ENCODE results near the gene PRKCA. TPM values are rescaled to one million over a fixed set of nuclear protein-coding genes. Genes with fewer than 3 reads are reported as not detected.
A peak's percentile ranks its signal among the peaks of the same experiment; 100 is the strongest.

Gene PRKCA
- total and polyA plus RNA-seq, 10 of the 15 experiments (the other 5 are each of a cell fraction or from before 2014, with no cell fraction given) = 0.11 to 14.6 (median 0.72) TPM

GRCh38 chr17:66715076-66715675 lies 412.8 kb downstream of the PRKCA start:
- no peak for ATAC-seq
- CTCF ChIA-PET = interaction anchor here (0.6 to 5.8 kb wide), 35 partner anchors 10 to 933 kb away, joined by 3 to 56 read pairs (median 4); no protein-coding TSS in a partner anchor
- Histone ChIP-seq H3K27ac (ENCODE audit: control insufficient read depth, insufficient read depth) (no peak overlapping the region), H3K9ac (ENCODE audit: control insufficient read depth, insufficient read depth, low read length) (no peak overlapping the region), H3K27me3 (replicated peaks in 1 of 2; ENCODE audit: control insufficient read depth in 2 of 2, insufficient read depth in 2 of 2, low read length in 1 of 2) (no peaks in the 10 kb centered on the region), H3K4me3 (no peak overlapping the region), H3K79me2 (ENCODE audit: control insufficient read depth, insufficient read depth, low read length) (no peaks in the 10 kb centered on the region), H2AFZ (ENCODE audit: control insufficient read depth, low read depth, low read length) (no peak overlapping the region), H3K4me2 (ENCODE audit: control insufficient read depth, insufficient read depth) (no peak overlapping the region), H4K20me1 (ENCODE audit: control insufficient read depth, insufficient read depth) (no peaks in the 10 kb centered on the region), H3K4me1 (ENCODE audit: control insufficient read depth, insufficient read depth, low read length) (peaks cover 26% of the 10 kb centered on the region), H3K36me3 (ENCODE audit: control insufficient read depth in 2 of 2, insufficient read depth in 2 of 2, low read length in 1 of 2) (no peaks in the 10 kb centered on the region), H3K9me3 (replicated peaks; ENCODE audit: control insufficient read depth, insufficient read depth, low read length) (no peaks in the 10 kb centered on the region)
- no peak for FAIRE-seq
- in situ Hi-C loops (cut with MboI) (loop anchor here (5.0 to 25.0 kb wide), 4 partner anchors 192 to 922 kb away; no protein-coding TSS in a partner anchor), intact Hi-C loops (cut with micrococcal nuclease; ENCODE audit: unreplicated experiment) (loop anchor here (2.0 to 10.0 kb wide), 5 partner anchors 368 to 860 kb away; partner anchors contain the start of gene PITPNC1)
- SMC1A ChIA-PET (ENCODE audit: uncharacterized antibody, unreplicated experiment) = interaction anchor here (0.6 to 4.5 kb wide), 30 partner anchors 11 to 1002 kb away, joined by 3 to 53 read pairs (median 4); no protein-coding TSS in a partner anchor
- no TSS peak for BruUV-seq (replicated peaks)
- no peak for DNase-seq (ENCODE audit: low read depth, low spot score)
- RAD21 ChIA-PET (ENCODE audit: unreplicated experiment) = interaction anchor here (0.7 to 3.8 kb wide), 15 partner anchors 10 to 459 kb away, joined by 3 to 69 read pairs (median 3); no protein-coding TSS in a partner anchor
- 36% methylated on average over 11 of the region's 11 CpGs for WGBS (ENCODE audit: insufficient coverage, insufficient replicate concordance, low lambda C conversion rate, missing lambda C conversion rate)
- POLR2A ChIA-PET = interaction anchor here (0.8 to 3.2 kb wide), 3 partner anchors 10 to 35 kb away, joined by 4 to 23 read pairs (median 5); no protein-coding TSS in a partner anchor
- TF ChIP-seq RB1 (IDR thresholded peaks at IDR 0.05; ENCODE audit: borderline replicate concordance) (no peak), CREB1 (IDR thresholded peaks at IDR 0.05; ENCODE audit: low read depth) (no peak), ZNF384 (IDR thresholded peaks at IDR 0.05; ENCODE audit: borderline replicate concordance, low read depth, low read length) (0 out of 2 replicates have a peak, but pooled peaks have one; percentile 4), IKZF1 (conservative IDR thresholded peaks at IDR 0.05) (no peak), ETV6 (conservative IDR thresholded peaks at IDR 0.05 in 1 of 2, IDR thresholded peaks at IDR 0.05 in 1 of 2; ENCODE audit: borderline replicate concordance in 1 of 2, low read depth in 1 of 2) (no peak), MEF2A (IDR thresholded peaks at IDR 0.05; ENCODE audit: insufficient read depth, low read depth, low read length) (no peak)
- TF ChIP-seq, protein P1, sequence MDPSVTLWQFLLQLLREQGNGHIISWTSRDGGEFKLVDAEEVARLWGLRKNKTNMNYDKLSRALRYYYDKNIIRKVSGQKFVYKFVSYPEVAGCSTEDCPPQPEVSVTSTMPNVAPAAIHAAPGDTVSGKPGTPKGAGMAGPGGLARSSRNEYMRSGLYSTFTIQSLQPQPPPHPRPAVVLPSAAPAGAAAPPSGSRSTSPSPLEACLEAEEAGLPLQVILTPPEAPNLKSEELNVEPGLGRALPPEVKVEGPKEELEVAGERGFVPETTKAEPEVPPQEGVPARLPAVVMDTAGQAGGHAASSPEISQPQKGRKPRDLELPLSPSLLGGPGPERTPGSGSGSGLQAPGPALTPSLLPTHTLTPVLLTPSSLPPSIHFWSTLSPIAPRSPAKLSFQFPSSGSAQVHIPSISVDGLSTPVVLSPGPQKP (IDR thresholded peaks at IDR 0.05; ENCODE audit: low read depth, low read length) = no peak

Measured in GM12878 (cell line).